ENCODE results near the gene GRIPAP1.
A peak's percentile ranks its signal among the peaks of the same experiment; 100 is the strongest.

GRIPAP1 gene

GRCh38 chrX:48927736-48928382 lies 74.2 kb downstream of the GRIPAP1 start:
- Histone ChIP-seq H3K27ac (ENCODE audit: low read length) (peak overlapping the region; percentile 59), H3K4me2 (ENCODE audit: low read length) (peak overlapping the region; percentile 62), H3K36me3 (replicated peaks; ENCODE audit: low read depth, low read length) (peaks cover 39% of the 10 kb centered on the region)

GRCh38 chrX:48927123-48927522 lies 74.9 kb downstream of the GRIPAP1 start:
- no peaks in the 10 kb centered on the region for H4K20me1 ChIP-seq (ENCODE audit: insufficient read depth, low read length)
- H3K27ac ChIP-seq (ENCODE audit: low read length) = no peak overlapping the region
- no peak overlapping the region for H2AFZ ChIP-seq (ENCODE audit: low read depth, low read length)
- no peaks in the 10 kb centered on the region for H3K27me3 ChIP-seq (ENCODE audit: low read depth, low read length)
- H3K79me2 ChIP-seq (ENCODE audit: low read length) = peaks cover 32% of the 10 kb centered on the region
- H3K9me3 ChIP-seq (ENCODE audit: insufficient read depth, low read length) = no peaks in the 10 kb centered on the region
- H3K4me1 ChIP-seq (ENCODE audit: low read length) = peaks cover 23% of the 10 kb centered on the region
- peaks cover 35% of the 10 kb centered on the region for H3K36me3 ChIP-seq (replicated peaks; ENCODE audit: low read depth, low read length)
- no peak overlapping the region for H3K9ac ChIP-seq (ENCODE audit: low read length)
- no peak overlapping the region for H3K4me3 ChIP-seq (ENCODE audit: low read length)
- peak overlapping the region; percentile 62; the same call in 1 of the 2 replicates for H3K4me2 ChIP-seq (ENCODE audit: low read length)
- no peak for TF ChIP-seq EZH2phosphoT487 (IDR thresholded peaks at IDR 0.05; ENCODE audit: low read depth)

More at GRCh38 chrX:48927736-48928382, 74.2 kb downstream of the GRIPAP1 start:
- H3K9ac ChIP-seq (ENCODE audit: low read length) = peak overlapping the region; percentile 30
- no peak for TF ChIP-seq EZH2phosphoT487 (IDR thresholded peaks at IDR 0.05; ENCODE audit: low read depth)
- TF ChIP-seq CTCF (IDR thresholded peaks at IDR 0.05; ENCODE audit: low read depth, low read length) = no peak
- peaks cover 39% of the 10 kb centered on the region for H3K79me2 ChIP-seq (ENCODE audit: low read length)
- no peaks in the 10 kb centered on the region for H4K20me1 ChIP-seq (ENCODE audit: insufficient read depth, low read length)
- no peaks in the 10 kb centered on the region for H3K27me3 ChIP-seq (ENCODE audit: low read depth, low read length)
- H3K9me3 ChIP-seq (ENCODE audit: insufficient read depth, low read length) = no peaks in the 10 kb centered on the region
- peaks cover 30% of the 10 kb centered on the region for H3K4me1 ChIP-seq (ENCODE audit: low read length)
- peak overlapping the region; percentile 48 for H3K4me3 ChIP-seq (ENCODE audit: low read length)
- H2AFZ ChIP-seq (ENCODE audit: low read depth, low read length) = no peak overlapping the region

- Histone ChIP-seq H4K20me1 (ENCODE audit: insufficient read depth, low read length) (no peaks in the 10 kb centered on the region), H3K79me2 (ENCODE audit: low read length) (peaks cover 45% of the 10 kb centered on the region), H3K9me3 (ENCODE audit: insufficient read depth, low read length) (no peaks in the 10 kb centered on the region), H3K27ac (ENCODE audit: low read length) (no peak overlapping the region), H3K27me3 (ENCODE audit: low read depth, low read length) (no peaks in the 10 kb centered on the region), H3K9ac (ENCODE audit: low read length) (no peak overlapping the region), H3K4me1 (ENCODE audit: low read length) (peaks cover 38% of the 10 kb centered on the region), H3K4me3 (ENCODE audit: low read length) (no peak overlapping the region), H3K4me2 (ENCODE audit: low read length) (no peak overlapping the region), H2AFZ (ENCODE audit: low read depth, low read length) (no peak overlapping the region), H3K36me3 (replicated peaks; ENCODE audit: low read depth, low read length) (peaks cover 26% of the 10 kb centered on the region)
- TF ChIP-seq EZH2phosphoT487 (IDR thresholded peaks at IDR 0.05; ENCODE audit: low read depth) = no peak
- TF ChIP-seq CTCF (IDR thresholded peaks at IDR 0.05; ENCODE audit: low read depth, low read length) = no peak
Observed at GRCh38 chrX:48924270-48924669, 77.8 kb downstream of the GRIPAP1 start.

GRCh38 chrX:48923771-48924170 lies 78.3 kb downstream of the GRIPAP1 start:
- TF ChIP-seq EZH2phosphoT487 (IDR thresholded peaks at IDR 0.05; ENCODE audit: low read depth) (no peak), CTCF (IDR thresholded peaks at IDR 0.05; ENCODE audit: low read depth, low read length) (no peak)
- Histone ChIP-seq H3K4me3 (ENCODE audit: low read length) (no peak overlapping the region), H4K20me1 (ENCODE audit: insufficient read depth, low read length) (no peaks in the 10 kb centered on the region), H3K4me1 (ENCODE audit: low read length) (peaks cover 35% of the 10 kb centered on the region), H3K79me2 (ENCODE audit: low read length) (peaks cover 48% of the 10 kb centered on the region), H3K27ac (ENCODE audit: low read length) (no peak overlapping the region), H3K27me3 (ENCODE audit: low read depth, low read length) (no peaks in the 10 kb centered on the region), H3K36me3 (replicated peaks; ENCODE audit: low read depth, low read length) (peaks cover 26% of the 10 kb centered on the region), H3K9ac (ENCODE audit: low read length) (no peak overlapping the region), H2AFZ (ENCODE audit: low read depth, low read length) (no peak overlapping the region), H3K9me3 (ENCODE audit: insufficient read depth, low read length) (no peaks in the 10 kb centered on the region), H3K4me2 (ENCODE audit: low read length) (no peak overlapping the region)
